GM18868 (cell line): Measurements from ENCODE around the gene TMC3.
"Not testable (repeated sequence)": the region's sequence is repeated elsewhere in the genome, so short reads cannot be mapped to it uniquely, and the experiment has no call there.

Source experiments
- ATAC-seq: cut with Tn5 transposase; IDR thresholded peaks from one replicate; pipeline ENCODE4 v1.9.1; 2021; ENCODE audit warnings: mild to moderate bottlenecking, moderate library complexity; ENCODE audit not compliant: unreplicated experiment

TMC3 gene

GRCh38 chr15:81348691-81349090 lies 25.3 kb downstream of the TMC3 start:
- not testable (repeated sequence) for ATAC-seq

- ATAC-seq: no peak
These were observed 26.1 kb downstream of the TMC3 start for GRCh38 chr15:81347910-81348309.

GRCh38 chr15:81346611-81347010 lies 27.4 kb downstream of the TMC3 start:
- ATAC-seq: no peak

GRCh38 chr15:81343371-81343770 lies 30.6 kb downstream of the TMC3 start:
- ATAC-seq: no peak

GRCh38 chr15:81341351-81341750 lies 32.7 kb downstream of the TMC3 start:
- ATAC-seq: no peak

- no peak for ATAC-seq
These were observed 34.2 kb downstream of the TMC3 start for GRCh38 chr15:81339851-81340250.

- ATAC-seq: no peak
These were observed 34.7 kb downstream of the TMC3 start for GRCh38 chr15:81339321-81339720.

GRCh38 chr15:81338170-81339007 lies 35.6 kb downstream of the TMC3 start:
- ATAC-seq: no peak

GRCh38 chr15:81337713-81338157 lies 36.3 kb downstream of the TMC3 start:
- ATAC-seq: no peak

- ATAC-seq: no peak
These were observed 36.8 kb downstream of the TMC3 start for GRCh38 chr15:81337241-81337640.

GRCh38 chr15:81336568-81336967 lies 37.4 kb downstream of the TMC3 start:
- ATAC-seq: no peak

GRCh38 chr15:81335631-81336030 lies 38.4 kb downstream of the TMC3 start:
- no peak for ATAC-seq

- no peak for ATAC-seq
These were observed 39.1 kb downstream of the TMC3 start for GRCh38 chr15:81334768-81335435.

GRCh38 chr15:81333363-81333762 lies 40.6 kb downstream of the TMC3 start:
- ATAC-seq: no peak

- no peak for ATAC-seq
These were observed 41.7 kb downstream of the TMC3 start for GRCh38 chr15:81332326-81332725.

- ATAC-seq: no peak
These were observed 42.4 kb downstream of the TMC3 start for GRCh38 chr15:81331600-81331999.

GRCh38 chr15:81331141-81331540 lies 42.9 kb downstream of the TMC3 start:
- ATAC-seq: not testable (repeated sequence)

GRCh38 chr15:81330366-81331090 lies 43.5 kb downstream of the TMC3 start:
- no peak for ATAC-seq

GRCh38 chr15:81329446-81329845 lies 44.6 kb downstream of the TMC3 start:
- ATAC-seq: no peak

GRCh38 chr15:81327516-81327915 lies 46.5 kb downstream of the TMC3 start:
- ATAC-seq: no peak

- ATAC-seq: no peak
These were observed 47.4 kb downstream of the TMC3 start for GRCh38 chr15:81326466-81327212.
